ENCODE measurements around the gene COX7B. TPM values are rescaled to one million over a fixed set of nuclear protein-coding genes. Genes with fewer than 3 reads are reported as not detected.
A peak's percentile ranks its signal among the peaks of the same experiment; 100 is the strongest.
"Not testable (repeated sequence)": the region's sequence is repeated elsewhere in the genome, so short reads cannot be mapped to it uniquely, and the experiment has no call there.

The COX7B gene
- total RNA-seq, 2 experiments from 2014 or later, result 232 to 239 TPM

- H3K4me1 Mint-ChIP-seq, result peaks cover 4% of the 10 kb centered on the region
- no peaks in the 10 kb centered on the region for H3K36me3 Mint-ChIP-seq
- no peak overlapping the region for H3K27ac Mint-ChIP-seq
- POLR2A ChIA-PET, result no interaction called here
- DNase-seq, result no peak
- H3K4me3 Mint-ChIP-seq, result no peak overlapping the region
- no peaks in the 10 kb centered on the region for H3K27me3 Mint-ChIP-seq
- H3K9me3 Mint-ChIP-seq, result peaks cover 2% of the 10 kb centered on the region
- no peak for ATAC-seq (ENCODE audit: low read depth)
Observed at GRCh38 chrX:77922787-77923186, 23.5 kb downstream of the COX7B start.

DNA sequence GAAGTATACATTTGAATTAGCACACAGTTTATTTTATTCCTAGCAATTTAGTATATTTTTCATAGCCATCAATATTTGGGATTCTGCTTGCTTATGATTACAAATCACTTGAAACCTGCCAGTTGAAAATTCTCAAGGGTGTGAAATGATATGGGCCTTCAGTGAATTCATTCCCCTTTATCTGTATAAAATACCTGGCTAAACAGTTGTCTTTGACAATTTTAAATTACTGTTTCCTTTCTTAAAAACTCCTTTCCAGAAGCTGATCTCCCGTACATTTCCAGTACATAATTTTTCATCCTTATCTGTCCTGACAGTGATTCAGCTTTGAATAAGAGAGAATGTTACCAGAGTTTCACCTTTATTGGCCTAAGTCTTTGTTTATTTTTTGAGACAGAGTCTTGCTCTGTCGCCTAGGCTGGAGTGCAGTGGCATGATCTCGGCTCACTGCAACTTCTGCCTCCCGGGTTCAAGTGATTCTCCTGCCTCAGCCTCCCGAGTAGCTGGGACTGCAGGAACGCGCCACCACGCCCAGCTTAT, 25.1 kb downstream of the COX7B start:
- Mint-ChIP-seq H3K9me3 (peaks cover 2% of the 10 kb centered on the region), H3K27ac (no peak overlapping the region), H3K4me1 (peaks cover 2% of the 10 kb centered on the region), H3K27me3 (no peaks in the 10 kb centered on the region), H3K4me3 (no peak overlapping the region), H3K36me3 (peaks cover 3% of the 10 kb centered on the region)
- no peak for ATAC-seq (ENCODE audit: low read depth)
- no peak for DNase-seq
- POLR2A ChIA-PET, result no interaction called here

DNA sequence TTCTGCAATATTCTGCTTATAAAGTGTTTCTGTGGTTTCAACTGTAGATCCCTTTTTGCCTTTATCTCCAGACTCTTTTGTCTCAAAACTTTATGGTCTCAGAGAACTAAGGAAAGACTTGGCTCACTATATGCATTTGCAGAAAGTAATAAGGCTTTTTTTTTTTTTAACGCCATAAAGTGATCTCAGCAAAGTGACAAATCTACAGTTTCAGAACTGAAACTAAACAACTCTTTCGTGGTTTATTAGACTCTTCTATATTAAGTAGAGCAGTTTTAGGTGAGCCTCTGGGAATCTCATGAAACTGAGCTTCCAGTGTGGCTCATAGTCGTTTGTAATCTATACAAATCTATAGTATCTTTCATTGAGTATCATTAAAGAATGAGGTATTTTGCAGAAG, 26.5 kb downstream of the COX7B start:
- ATAC-seq (ENCODE audit: low read depth) (no peak), DNase-seq (no peak)
- POLR2A ChIA-PET, result no interaction called here
- Mint-ChIP-seq H3K4me3 (peak overlapping the region; percentile 32), H3K36me3 (peaks cover 7% of the 10 kb centered on the region), H3K27me3 (no peaks in the 10 kb centered on the region), H3K4me1 (peaks cover 2% of the 10 kb centered on the region), H3K9me3 (peaks cover 2% of the 10 kb centered on the region), H3K27ac (no peak overlapping the region)

- no peak overlapping the region for H3K4me3 Mint-ChIP-seq
- peaks cover 11% of the 10 kb centered on the region for H3K36me3 Mint-ChIP-seq
- POLR2A ChIA-PET, result no interaction called here
- DNase-seq, result no peak
- H3K27me3 Mint-ChIP-seq, result no peaks in the 10 kb centered on the region
- H3K9me3 Mint-ChIP-seq, result no peaks in the 10 kb centered on the region
- no peak overlapping the region for H3K27ac Mint-ChIP-seq
- no peak for ATAC-seq (ENCODE audit: low read depth)
- no peaks in the 10 kb centered on the region for H3K4me1 Mint-ChIP-seq
Observed at GRCh38 chrX:77930581-77930980, 31.3 kb downstream of the COX7B start.

- POLR2A ChIA-PET, result no interaction called here
- no peak overlapping the region for H3K27ac Mint-ChIP-seq
- DNase-seq, result no peak
- no peaks in the 10 kb centered on the region for H3K27me3 Mint-ChIP-seq
- H3K4me3 Mint-ChIP-seq, result no peak overlapping the region
- ATAC-seq (ENCODE audit: low read depth), result no peak
- no peaks in the 10 kb centered on the region for H3K4me1 Mint-ChIP-seq
- H3K9me3 Mint-ChIP-seq, result no peaks in the 10 kb centered on the region
- H3K36me3 Mint-ChIP-seq, result peaks cover 5% of the 10 kb centered on the region
Observed at GRCh38 chrX:77935886-77936285, 36.6 kb downstream of the COX7B start.

- Mint-ChIP-seq H3K27ac (no peak overlapping the region), H3K4me1 (no peaks in the 10 kb centered on the region)
Observed at GRCh38 chrX:77936299-77936698, 37.0 kb downstream of the COX7B start.

GRCh38 chrX:77937291-77937690, 38.0 kb downstream of the COX7B start:
- POLR2A ChIA-PET, result no interaction called here
- Mint-ChIP-seq H3K36me3 (peaks cover 5% of the 10 kb centered on the region), H3K27me3 (no peaks in the 10 kb centered on the region), H3K4me3 (no peak overlapping the region), H3K4me1 (no peaks in the 10 kb centered on the region), H3K9me3 (no peaks in the 10 kb centered on the region), H3K27ac (no peak overlapping the region)
- no peak for ATAC-seq (ENCODE audit: low read depth)
- no peak for DNase-seq

More at GRCh38 chrX:77936299-77936698, 37.0 kb downstream of the COX7B start:
- Mint-ChIP-seq H3K4me3 (no peak overlapping the region), H3K36me3 (peaks cover 5% of the 10 kb centered on the region), H3K9me3 (no peaks in the 10 kb centered on the region), H3K27me3 (no peaks in the 10 kb centered on the region)
- ATAC-seq (ENCODE audit: low read depth), result no peak
- POLR2A ChIA-PET, result no interaction called here
- no peak for DNase-seq

DNA sequence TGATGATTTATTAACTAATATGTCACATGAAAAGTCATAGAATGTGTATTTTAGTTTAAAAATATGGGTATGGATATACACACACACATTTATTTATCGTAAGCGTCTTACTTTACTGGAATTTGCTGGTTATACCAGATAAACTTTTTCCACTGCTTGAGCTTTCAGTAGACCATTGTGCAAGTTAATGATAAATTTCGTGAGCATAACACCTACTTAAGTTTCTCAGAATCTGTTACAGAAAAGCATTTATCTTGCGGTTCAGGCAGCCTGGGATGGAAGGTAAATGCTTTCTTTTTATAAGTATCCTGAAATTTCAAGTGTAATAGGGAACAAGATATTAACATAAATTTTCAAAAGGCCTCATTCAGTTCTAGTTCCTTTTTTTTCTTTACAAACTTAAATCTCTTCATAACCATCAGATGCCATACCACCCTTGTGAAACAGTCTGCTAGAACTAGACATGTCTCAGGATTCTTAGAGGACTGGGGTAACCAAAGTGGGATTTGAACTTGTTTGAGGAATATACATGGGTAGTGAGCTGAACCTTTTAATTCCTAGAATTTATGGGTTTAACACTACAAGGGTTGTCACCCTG, 38.9 kb downstream of the COX7B start:
- no peaks in the 10 kb centered on the region for H3K9me3 Mint-ChIP-seq
- POLR2A ChIA-PET, result no interaction called here
- peaks cover under 1% of the 10 kb centered on the region for H3K4me1 Mint-ChIP-seq
- H3K27ac Mint-ChIP-seq, result no peak overlapping the region
- ATAC-seq (ENCODE audit: low read depth) (no peak), DNase-seq (no peak)
- no peak overlapping the region for H3K4me3 Mint-ChIP-seq
- peaks cover 1% of the 10 kb centered on the region for H3K36me3 Mint-ChIP-seq
- H3K27me3 Mint-ChIP-seq, result no peaks in the 10 kb centered on the region

GRCh38 chrX:77945031-77945430, 45.8 kb downstream of the COX7B start:
- ATAC-seq (ENCODE audit: low read depth); H3K4me3 Mint-ChIP-seq; DNase-seq; H3K9me3 Mint-ChIP-seq; H3K36me3 Mint-ChIP-seq; H3K4me1 Mint-ChIP-seq; H3K27ac Mint-ChIP-seq; POLR2A ChIA-PET; H3K27me3 Mint-ChIP-seq: not testable (repeated sequence)

GRCh38 chrX:77945910-77946545, 46.8 kb downstream of the COX7B start:
- ATAC-seq (ENCODE audit: low read depth) (no peak), DNase-seq (no peak)
- POLR2A ChIA-PET, result no interaction called here
- H3K36me3 Mint-ChIP-seq, result peaks cover 3% of the 10 kb centered on the region
- no peak overlapping the region for H3K4me3 Mint-ChIP-seq
- H3K27ac Mint-ChIP-seq, result no peak overlapping the region
- no peaks in the 10 kb centered on the region for H3K27me3 Mint-ChIP-seq
- peaks cover 2% of the 10 kb centered on the region for H3K4me1 Mint-ChIP-seq
- no peaks in the 10 kb centered on the region for H3K9me3 Mint-ChIP-seq

GRCh38 chrX:77946571-77946970, 47.3 kb downstream of the COX7B start:
- POLR2A ChIA-PET, result no interaction called here
- H3K4me3 Mint-ChIP-seq, result no peak overlapping the region
- no peaks in the 10 kb centered on the region for H3K9me3 Mint-ChIP-seq
- peaks cover 3% of the 10 kb centered on the region for H3K36me3 Mint-ChIP-seq
- no peaks in the 10 kb centered on the region for H3K27me3 Mint-ChIP-seq
- H3K27ac Mint-ChIP-seq, result no peak overlapping the region
- ATAC-seq (ENCODE audit: low read depth) (no peak), DNase-seq (no peak)
- H3K4me1 Mint-ChIP-seq, result peaks cover 2% of the 10 kb centered on the region

DNA sequence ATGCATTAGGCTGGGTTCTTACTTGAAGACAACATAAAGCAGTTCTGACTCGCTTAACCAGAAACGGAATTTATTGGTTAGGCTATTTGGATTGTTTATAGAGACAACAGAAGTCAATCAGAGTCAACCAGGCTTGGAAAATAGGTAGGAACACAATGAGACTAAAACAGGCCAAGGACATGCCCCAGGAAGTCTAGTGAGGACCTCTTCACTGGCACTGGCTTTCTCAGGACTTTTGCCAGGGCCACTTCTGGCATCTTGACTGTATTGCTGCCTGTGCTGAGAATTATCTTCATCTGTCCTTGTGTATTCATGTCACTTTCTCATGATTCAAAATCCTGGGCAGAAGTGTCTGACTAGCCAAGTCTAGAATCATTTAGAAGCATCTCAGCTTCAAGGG, 50.6 kb downstream of the COX7B start:
- DNase-seq (no peak), ATAC-seq (ENCODE audit: low read depth) (no peak)
- Mint-ChIP-seq H3K36me3 (peaks cover 3% of the 10 kb centered on the region), H3K4me1 (peaks cover 3% of the 10 kb centered on the region), H3K9me3 (no peaks in the 10 kb centered on the region), H3K4me3 (no peak overlapping the region), H3K27ac (no peak overlapping the region), H3K27me3 (no peaks in the 10 kb centered on the region)
- POLR2A ChIA-PET, result no interaction called here

- Mint-ChIP-seq H3K36me3 (peaks cover 9% of the 10 kb centered on the region), H3K27me3 (no peaks in the 10 kb centered on the region), H3K4me3 (no peak overlapping the region), H3K9me3 (no peaks in the 10 kb centered on the region), H3K27ac (no peak overlapping the region), H3K4me1 (peaks cover 7% of the 10 kb centered on the region)
- DNase-seq (no peak), ATAC-seq (ENCODE audit: low read depth) (no peak)
- POLR2A ChIA-PET, result no interaction called here
Observed at GRCh38 chrX:77952173-77952572, 52.9 kb downstream of the COX7B start.

DNA sequence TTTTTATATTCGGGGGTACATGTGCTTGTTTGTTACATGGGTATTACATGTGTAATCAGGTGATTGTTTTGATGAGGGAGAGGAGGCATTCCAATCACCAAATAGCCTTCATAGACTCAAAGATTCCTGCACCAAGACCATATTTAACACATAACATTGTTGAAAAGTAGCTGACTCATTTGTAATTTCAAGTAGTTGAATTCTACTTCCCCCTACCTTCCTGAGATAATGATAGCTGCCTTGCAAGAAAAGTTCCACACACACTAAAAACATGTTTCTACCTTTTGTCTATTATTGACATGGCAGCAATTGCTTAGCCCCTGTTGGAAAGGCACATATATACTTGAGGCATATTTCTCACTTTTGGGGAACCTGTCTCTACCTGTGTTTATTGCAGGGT, 54.0 kb downstream of the COX7B start:
- Mint-ChIP-seq H3K36me3 (peaks cover 12% of the 10 kb centered on the region), H3K4me3 (no peak overlapping the region)

More for the DNA sequence above, 54.0 kb downstream of the COX7B start:
- POLR2A ChIA-PET, result no interaction called here
- DNase-seq (no peak), ATAC-seq (ENCODE audit: low read depth) (no peak)
- peaks cover 2% of the 10 kb centered on the region for H3K9me3 Mint-ChIP-seq
- no peaks in the 10 kb centered on the region for H3K27me3 Mint-ChIP-seq
- no peak overlapping the region for H3K27ac Mint-ChIP-seq
- peaks cover 12% of the 10 kb centered on the region for H3K4me1 Mint-ChIP-seq
